NB4 (cell line): ENCODE results near the gene C10orf71.

Experiments used
- POLR2A ChIP-seq: IDR thresholded peaks from 2 replicates; pipeline ENCODE4 v1.6.1; 2011; ENCODE audit warnings: mild to moderate bottlenecking; ENCODE audit not compliant: insufficient read length; ENCODE audit errors: extremely low read depth
- TF ChIP-seq, protein P1 (sequence below): IDR thresholded peaks from one replicate; pipeline ENCODE4 v1.5.1; 2012; ENCODE audit warnings: low read depth, low read length

DNA sequence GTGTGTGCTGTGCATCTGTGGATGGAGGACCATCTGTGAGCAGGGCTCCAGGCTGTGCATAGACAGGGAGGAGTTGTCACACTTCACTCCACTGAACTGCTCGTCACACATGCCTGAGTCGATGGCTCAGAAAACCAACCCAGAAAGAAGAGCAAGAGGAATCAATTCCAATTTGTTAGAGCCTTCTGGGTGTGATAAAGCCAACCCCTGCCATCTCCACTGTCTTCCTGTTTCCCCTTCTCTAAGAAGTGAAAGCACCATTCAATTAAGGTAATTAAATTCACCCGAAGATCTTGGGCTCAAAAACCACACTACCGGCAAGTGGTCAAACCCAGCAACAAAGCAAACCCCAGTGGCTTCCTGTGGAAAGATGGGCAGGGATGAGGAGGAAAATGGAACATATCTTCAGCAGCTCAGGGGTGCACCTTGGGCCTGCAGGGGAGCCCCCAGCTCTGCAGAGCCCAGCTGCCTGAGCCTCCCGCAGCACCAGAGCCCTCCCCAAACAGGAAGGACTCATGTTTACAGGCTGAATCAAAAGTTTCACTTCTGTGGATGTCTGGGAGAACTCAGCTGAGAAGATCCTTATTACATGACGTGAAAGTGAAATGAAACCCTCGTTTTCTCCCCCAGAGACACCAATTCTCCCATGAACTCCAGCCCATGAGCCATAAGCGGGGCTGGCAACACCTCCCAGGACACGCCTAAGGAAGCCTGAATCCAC, 10.9 kb downstream of the C10orf71 start:
- TF ChIP-seq POLR2A: no peak
- TF ChIP-seq, protein P1, sequence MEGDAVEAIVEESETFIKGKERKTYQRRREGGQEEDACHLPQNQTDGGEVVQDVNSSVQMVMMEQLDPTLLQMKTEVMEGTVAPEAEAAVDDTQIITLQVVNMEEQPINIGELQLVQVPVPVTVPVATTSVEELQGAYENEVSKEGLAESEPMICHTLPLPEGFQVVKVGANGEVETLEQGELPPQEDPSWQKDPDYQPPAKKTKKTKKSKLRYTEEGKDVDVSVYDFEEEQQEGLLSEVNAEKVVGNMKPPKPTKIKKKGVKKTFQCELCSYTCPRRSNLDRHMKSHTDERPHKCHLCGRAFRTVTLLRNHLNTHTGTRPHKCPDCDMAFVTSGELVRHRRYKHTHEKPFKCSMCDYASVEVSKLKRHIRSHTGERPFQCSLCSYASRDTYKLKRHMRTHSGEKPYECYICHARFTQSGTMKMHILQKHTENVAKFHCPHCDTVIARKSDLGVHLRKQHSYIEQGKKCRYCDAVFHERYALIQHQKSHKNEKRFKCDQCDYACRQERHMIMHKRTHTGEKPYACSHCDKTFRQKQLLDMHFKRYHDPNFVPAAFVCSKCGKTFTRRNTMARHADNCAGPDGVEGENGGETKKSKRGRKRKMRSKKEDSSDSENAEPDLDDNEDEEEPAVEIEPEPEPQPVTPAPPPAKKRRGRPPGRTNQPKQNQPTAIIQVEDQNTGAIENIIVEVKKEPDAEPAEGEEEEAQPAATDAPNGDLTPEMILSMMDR: no peak
